Measurements from ENCODE around the gene RBFOX2. TPM values are rescaled to one million over a fixed set of nuclear protein-coding genes. Genes with fewer than 3 reads are reported as not detected.
A peak's percentile ranks its signal among the peaks of the same experiment; 100 is the strongest.

The RBFOX2 gene
- polyA plus RNA-seq, 1 donor: 67.0 TPM

DNA sequence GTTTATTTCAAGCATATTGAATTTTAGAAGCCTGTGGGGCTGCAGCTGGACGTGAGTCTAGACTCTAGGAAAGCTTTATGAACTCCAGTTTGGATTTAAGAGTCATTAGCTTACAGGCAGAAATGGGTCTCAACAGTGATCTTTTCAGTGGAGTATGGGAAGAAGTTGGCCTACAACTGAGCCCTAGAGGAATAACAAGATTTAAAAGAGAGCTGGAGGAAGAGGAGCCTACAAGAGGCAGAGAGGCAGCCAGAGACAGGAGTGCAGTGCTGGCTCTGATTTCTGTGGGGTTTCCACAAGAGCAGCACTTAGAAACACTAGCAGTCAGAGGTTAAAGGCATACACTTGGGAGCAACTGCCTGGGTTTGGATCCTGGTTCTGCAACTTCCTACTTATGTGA, 293.1 kb downstream of the RBFOX2 start:
- Histone ChIP-seq H3K4me3 (ENCODE audit: low read length) (no peak overlapping the region), H3K27me3 (ENCODE audit: control insufficient read depth, insufficient read depth, low read length) (no peaks in the 10 kb centered on the region), H3K9me3 (ENCODE audit: control insufficient read depth, low read depth, low read length) (no peaks in the 10 kb centered on the region), H3K27ac (ENCODE audit: low read length) (no peak overlapping the region), H3K36me3 (ENCODE audit: control insufficient read depth, insufficient read depth, low read length) (peaks cover 10% of the 10 kb centered on the region), H3K4me1 (ENCODE audit: control insufficient read depth, insufficient read depth, low read length) (peaks cover 16% of the 10 kb centered on the region)
- DNase-seq: no peak
- no CpG with 5 or more reads among the region's 1 CpG for WGBS (ENCODE audit: insufficient coverage, low lambda C conversion rate)

DNA sequence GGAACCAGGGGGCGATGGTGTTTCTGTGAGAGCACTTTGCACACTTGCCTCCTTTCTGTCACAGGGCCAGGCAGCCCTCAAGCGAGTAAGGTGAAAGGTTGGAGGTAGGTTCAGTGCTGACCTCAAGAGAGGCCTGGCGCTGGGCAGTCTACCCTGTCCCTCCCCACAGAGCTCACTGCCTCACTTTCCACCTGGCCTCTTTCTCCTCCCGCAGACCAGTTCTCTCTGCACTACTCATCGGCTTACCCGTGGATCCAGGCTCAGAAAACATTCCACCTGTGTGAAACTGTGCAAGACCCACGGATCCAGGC, 294.2 kb downstream of the RBFOX2 start:
- no peak overlapping the region for H3K4me3 ChIP-seq (ENCODE audit: low read length)
- peaks cover 16% of the 10 kb centered on the region for H3K4me1 ChIP-seq (ENCODE audit: control insufficient read depth, insufficient read depth, low read length)
- peaks cover 6% of the 10 kb centered on the region for H3K36me3 ChIP-seq (ENCODE audit: control insufficient read depth, insufficient read depth, low read length)
- no peak for DNase-seq
- H3K9me3 ChIP-seq (ENCODE audit: control insufficient read depth, low read depth, low read length): no peaks in the 10 kb centered on the region
- H3K27ac ChIP-seq (ENCODE audit: low read length): no peak overlapping the region
- WGBS (ENCODE audit: insufficient coverage, low lambda C conversion rate): no CpG with 5 or more reads among the region's 7 CpGs
- H3K27me3 ChIP-seq (ENCODE audit: control insufficient read depth, insufficient read depth, low read length): no peaks in the 10 kb centered on the region

DNA sequence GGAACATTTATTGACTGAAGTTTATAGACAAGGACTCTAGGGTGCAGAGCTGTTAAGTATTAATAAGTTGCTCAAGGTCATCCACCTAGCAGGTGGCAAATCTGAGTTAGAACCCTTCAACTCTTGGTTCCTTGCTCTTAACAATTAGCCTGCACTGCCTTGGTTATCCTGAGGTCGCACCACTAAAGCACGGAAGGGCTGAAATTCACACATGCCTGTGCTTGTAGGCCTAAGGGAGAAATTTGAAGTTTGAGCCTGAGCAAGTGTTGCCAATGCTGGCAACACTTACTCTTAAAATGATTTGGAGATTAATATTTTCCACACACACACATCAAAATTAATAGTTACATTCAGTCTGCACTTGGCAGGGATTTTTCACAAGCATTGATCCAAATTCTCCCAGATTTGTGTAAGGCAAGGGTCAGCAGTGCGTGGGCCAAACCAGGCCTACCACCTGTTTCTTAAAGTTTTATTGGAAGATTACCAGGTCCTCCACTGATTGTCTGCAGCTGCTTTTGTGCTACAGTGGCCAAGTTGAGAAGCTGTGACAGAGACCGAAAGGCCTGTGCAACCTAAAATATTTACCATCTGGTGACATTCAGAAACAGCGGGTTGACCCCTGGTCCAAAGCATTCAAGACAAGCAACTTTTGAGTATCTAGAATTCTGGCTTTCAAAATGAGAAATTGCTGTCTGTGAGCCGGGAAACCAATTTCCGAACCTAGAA, 294.7 kb downstream of the RBFOX2 start:
- H3K4me1 ChIP-seq (ENCODE audit: control insufficient read depth, insufficient read depth, low read length): peaks cover 16% of the 10 kb centered on the region
- no peak overlapping the region for H3K4me3 ChIP-seq (ENCODE audit: low read length)
- H3K27ac ChIP-seq (ENCODE audit: low read length): no peak overlapping the region
- peak; percentile 22 to 67 for DNase-seq
- no peaks in the 10 kb centered on the region for H3K27me3 ChIP-seq (ENCODE audit: control insufficient read depth, insufficient read depth, low read length)
- peaks cover 6% of the 10 kb centered on the region for H3K36me3 ChIP-seq (ENCODE audit: control insufficient read depth, insufficient read depth, low read length)
- no peaks in the 10 kb centered on the region for H3K9me3 ChIP-seq (ENCODE audit: control insufficient read depth, low read depth, low read length)
- WGBS (ENCODE audit: insufficient coverage, low lambda C conversion rate): no CpG with 5 or more reads among the region's 7 CpGs

DNA sequence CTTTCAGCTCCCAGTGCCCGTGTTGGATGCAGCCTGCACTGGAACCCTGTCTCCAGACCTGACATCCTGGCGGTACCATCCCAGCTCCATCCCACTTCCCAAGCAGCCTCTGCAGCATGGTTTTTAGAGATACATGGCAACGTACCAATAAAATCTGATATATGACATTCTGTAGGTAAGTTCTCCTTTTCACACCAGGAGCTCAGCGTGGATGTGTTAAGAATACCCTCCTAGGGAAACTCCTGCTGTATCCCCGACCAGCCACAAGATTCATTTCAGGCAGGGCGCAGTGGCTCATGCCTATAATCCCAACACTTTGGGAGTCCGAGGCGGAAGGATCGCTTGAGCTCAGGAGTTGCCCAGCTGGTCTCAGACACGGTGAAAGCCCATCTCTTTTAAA, 295.6 kb downstream of the RBFOX2 start:
- WGBS (ENCODE audit: insufficient coverage, low lambda C conversion rate): no CpG with 5 or more reads among the region's 10 CpGs
- H3K4me1 ChIP-seq (ENCODE audit: control insufficient read depth, insufficient read depth, low read length): peaks cover 16% of the 10 kb centered on the region
- DNase-seq: no peak
- peaks cover under 1% of the 10 kb centered on the region for H3K36me3 ChIP-seq (ENCODE audit: control insufficient read depth, insufficient read depth, low read length)
- no peaks in the 10 kb centered on the region for H3K9me3 ChIP-seq (ENCODE audit: control insufficient read depth, low read depth, low read length)
- H3K4me3 ChIP-seq (ENCODE audit: low read length): no peak overlapping the region
- no peaks in the 10 kb centered on the region for H3K27me3 ChIP-seq (ENCODE audit: control insufficient read depth, insufficient read depth, low read length)
- no peak overlapping the region for H3K27ac ChIP-seq (ENCODE audit: low read length)

DNA sequence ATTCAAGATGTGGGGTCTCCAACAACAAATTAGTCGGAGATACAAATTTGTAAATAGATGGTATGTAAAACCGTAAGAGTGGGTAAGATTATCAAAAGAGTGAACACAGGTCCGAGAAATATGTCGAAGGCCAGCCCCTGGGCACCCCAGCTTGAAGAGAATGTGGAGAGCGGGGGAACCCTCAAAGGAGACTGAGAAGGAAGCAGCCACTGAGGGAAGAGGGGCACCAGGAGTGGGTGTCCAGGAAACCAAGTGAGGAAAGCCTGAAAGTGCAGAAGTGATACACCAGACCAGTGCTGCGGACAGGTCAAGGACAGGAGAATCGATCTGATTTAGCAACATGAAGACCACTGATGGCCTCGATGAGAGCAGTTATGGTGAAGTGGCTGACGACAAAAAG, 296.5 kb downstream of the RBFOX2 start:
- Histone ChIP-seq H3K27ac (ENCODE audit: low read length) (no peak overlapping the region), H3K4me1 (ENCODE audit: control insufficient read depth, insufficient read depth, low read length) (peaks cover 16% of the 10 kb centered on the region), H3K36me3 (ENCODE audit: control insufficient read depth, insufficient read depth, low read length) (no peaks in the 10 kb centered on the region), H3K4me3 (ENCODE audit: low read length) (no peak overlapping the region), H3K27me3 (ENCODE audit: control insufficient read depth, insufficient read depth, low read length) (no peaks in the 10 kb centered on the region), H3K9me3 (ENCODE audit: control insufficient read depth, low read depth, low read length) (no peaks in the 10 kb centered on the region)
- no CpG with 5 or more reads among the region's 9 CpGs for WGBS (ENCODE audit: insufficient coverage, low lambda C conversion rate)
- DNase-seq: no peak

DNA sequence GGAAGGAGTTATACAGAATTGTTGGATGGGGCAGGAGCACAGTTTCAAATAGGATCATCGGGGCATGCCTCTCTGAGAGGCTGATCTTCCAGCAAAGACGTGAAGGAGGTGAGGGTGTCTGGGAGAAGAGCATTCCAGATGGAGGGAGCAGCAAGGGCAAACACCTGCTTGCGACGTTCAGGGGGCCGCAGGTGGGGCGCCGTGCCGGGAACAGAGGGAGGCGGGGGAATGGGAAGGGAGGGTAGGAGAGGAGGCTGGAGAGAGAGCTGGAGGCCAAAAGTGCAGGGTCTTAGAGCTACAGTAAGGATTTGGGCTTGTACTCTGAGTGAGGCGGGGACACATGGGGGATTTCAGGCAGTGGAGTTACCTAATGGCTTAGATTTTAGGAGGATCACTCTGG, 297.3 kb downstream of the RBFOX2 start:
- Histone ChIP-seq H3K4me1 (ENCODE audit: control insufficient read depth, insufficient read depth, low read length) (peaks cover 16% of the 10 kb centered on the region), H3K4me3 (ENCODE audit: low read length) (no peak overlapping the region), H3K27me3 (ENCODE audit: control insufficient read depth, insufficient read depth, low read length) (no peaks in the 10 kb centered on the region), H3K9me3 (ENCODE audit: control insufficient read depth, low read depth, low read length) (no peaks in the 10 kb centered on the region), H3K36me3 (ENCODE audit: control insufficient read depth, insufficient read depth, low read length) (no peaks in the 10 kb centered on the region), H3K27ac (ENCODE audit: low read length) (no peak overlapping the region)
- no CpG with 5 or more reads among the region's 10 CpGs for WGBS (ENCODE audit: insufficient coverage, low lambda C conversion rate)
- no peak for DNase-seq

DNA sequence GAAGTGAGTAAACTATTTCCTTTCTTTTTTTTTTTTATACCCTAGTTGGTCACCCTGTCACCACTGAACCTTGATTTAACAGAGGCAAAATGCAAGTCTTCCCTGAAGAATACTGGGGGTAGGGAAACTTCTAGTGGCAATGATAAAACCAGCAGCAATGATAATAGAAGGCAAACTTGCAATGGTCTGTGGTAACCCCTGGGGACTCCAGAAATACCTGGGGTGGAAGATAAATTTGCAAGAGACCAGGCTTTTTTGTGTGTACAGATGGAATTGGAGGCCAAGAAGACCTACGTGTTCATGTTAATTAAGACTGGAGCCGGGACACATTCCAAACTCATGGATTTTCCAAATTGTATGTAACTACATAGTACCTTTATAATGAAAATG, 299.3 kb downstream of the RBFOX2 start:
- H3K27ac ChIP-seq (ENCODE audit: low read length): no peak overlapping the region
- H3K4me1 ChIP-seq (ENCODE audit: control insufficient read depth, insufficient read depth, low read length): peaks cover 16% of the 10 kb centered on the region
- no peaks in the 10 kb centered on the region for H3K9me3 ChIP-seq (ENCODE audit: control insufficient read depth, low read depth, low read length)
- no peaks in the 10 kb centered on the region for H3K27me3 ChIP-seq (ENCODE audit: control insufficient read depth, insufficient read depth, low read length)
- no CpG with 5 or more reads among the region's 2 CpGs for WGBS (ENCODE audit: insufficient coverage, low lambda C conversion rate)
- H3K4me3 ChIP-seq (ENCODE audit: low read length): no peak overlapping the region
- H3K36me3 ChIP-seq (ENCODE audit: control insufficient read depth, insufficient read depth, low read length): no peaks in the 10 kb centered on the region
- no peak for DNase-seq

DNA sequence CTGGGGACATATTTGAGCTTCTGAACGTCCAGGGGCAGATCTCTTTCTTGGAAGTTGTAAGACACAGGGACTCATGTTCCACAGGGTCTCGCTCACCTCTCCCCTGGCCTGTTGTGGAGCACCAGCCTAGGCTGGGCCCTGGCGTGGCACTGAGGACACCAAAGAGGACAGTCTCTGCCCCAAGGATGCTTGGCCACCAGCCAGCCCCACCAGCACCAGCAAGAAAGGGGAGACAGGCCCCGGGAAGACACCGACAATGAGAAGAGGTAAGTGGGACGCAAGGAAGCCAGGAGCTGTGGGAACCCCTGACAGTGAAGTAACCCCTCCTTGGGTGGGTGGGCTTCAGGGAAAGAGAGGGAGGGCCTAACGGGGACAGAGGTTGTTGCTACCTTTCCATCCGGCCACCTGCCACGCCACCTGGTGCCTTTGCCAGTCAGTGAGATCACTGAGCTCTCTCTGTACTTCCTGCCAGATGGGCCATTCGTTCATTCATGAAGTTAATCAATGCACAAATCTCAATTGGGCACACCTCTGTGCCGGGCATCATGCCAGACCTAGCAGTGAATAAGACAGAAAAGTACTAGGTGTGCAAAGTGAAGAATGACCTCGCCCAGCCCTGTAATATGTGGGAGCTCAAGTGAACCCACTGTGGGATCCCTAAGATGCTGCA, 299.9 kb downstream of the RBFOX2 start:
- Histone ChIP-seq H3K36me3 (ENCODE audit: control insufficient read depth, insufficient read depth, low read length) (no peaks in the 10 kb centered on the region), H3K27ac (ENCODE audit: low read length) (no peak overlapping the region), H3K4me3 (ENCODE audit: low read length) (no peak overlapping the region), H3K27me3 (ENCODE audit: control insufficient read depth, insufficient read depth, low read length) (no peaks in the 10 kb centered on the region), H3K4me1 (ENCODE audit: control insufficient read depth, insufficient read depth, low read length) (peaks cover 10% of the 10 kb centered on the region), H3K9me3 (ENCODE audit: control insufficient read depth, low read depth, low read length) (no peaks in the 10 kb centered on the region)
- peak in 1 of 2 donors; percentile 27 for DNase-seq
- no CpG with 5 or more reads among the region's 12 CpGs for whole genome bisulfite sequencing (ENCODE audit: insufficient coverage, low lambda C conversion rate)

DNA sequence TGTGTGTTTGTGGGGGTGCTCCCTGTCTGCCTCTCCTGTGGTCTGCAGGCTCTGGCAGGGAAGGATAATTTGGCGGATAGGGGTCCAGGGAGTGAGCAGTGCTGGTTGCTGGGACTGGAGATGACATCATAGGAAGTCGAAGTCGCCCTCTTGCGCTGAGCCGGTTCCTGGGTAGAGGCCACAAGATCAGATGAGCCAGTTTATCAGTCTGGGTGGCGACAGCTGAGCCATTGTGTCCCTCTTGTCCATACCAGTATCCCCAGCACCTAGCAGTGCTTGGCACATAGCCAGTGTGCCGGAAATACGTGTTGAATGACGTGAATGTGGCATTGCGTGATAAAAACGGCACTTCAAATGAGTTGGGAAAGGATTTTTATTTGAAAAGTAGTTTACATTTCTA, 301.2 kb downstream of the RBFOX2 start:
- Histone ChIP-seq H3K27ac (ENCODE audit: low read length) (no peak overlapping the region), H3K4me1 (ENCODE audit: control insufficient read depth, insufficient read depth, low read length) (no peaks in the 10 kb centered on the region), H3K36me3 (ENCODE audit: control insufficient read depth, insufficient read depth, low read length) (no peaks in the 10 kb centered on the region), H3K4me3 (ENCODE audit: low read length) (no peak overlapping the region), H3K9me3 (ENCODE audit: control insufficient read depth, low read depth, low read length) (no peaks in the 10 kb centered on the region), H3K27me3 (ENCODE audit: control insufficient read depth, insufficient read depth, low read length) (no peaks in the 10 kb centered on the region)
- 93% methylated on average over 3 of the region's 11 CpGs for WGBS (ENCODE audit: insufficient coverage, low lambda C conversion rate)
- no peak for DNase-seq

DNA sequence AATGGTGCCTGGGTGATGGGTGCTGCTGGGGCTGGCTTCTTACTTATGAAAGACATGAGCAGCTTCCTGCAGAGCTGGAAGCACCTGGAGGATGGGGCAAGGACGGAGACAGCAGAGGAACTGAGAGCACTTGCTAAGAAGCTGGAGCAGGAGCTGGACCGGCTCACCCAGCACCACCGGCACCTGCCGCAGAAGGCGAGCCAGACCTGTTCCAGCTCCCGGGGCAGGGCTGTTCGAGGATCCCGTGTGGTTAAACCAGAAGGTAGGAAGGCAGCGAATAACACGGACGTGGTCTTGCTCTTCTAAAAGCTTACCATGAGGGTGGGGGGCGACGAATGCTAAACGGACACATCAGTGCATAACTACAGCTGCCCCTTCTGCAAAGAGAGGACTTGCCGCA, 301.7 kb downstream of the RBFOX2 start:
- no peaks in the 10 kb centered on the region for H3K27me3 ChIP-seq (ENCODE audit: control insufficient read depth, insufficient read depth, low read length)
- no peak overlapping the region for H3K4me3 ChIP-seq (ENCODE audit: low read length)
- H3K4me1 ChIP-seq (ENCODE audit: control insufficient read depth, insufficient read depth, low read length): no peaks in the 10 kb centered on the region
- no CpG with 5 or more reads among the region's 15 CpGs for WGBS (ENCODE audit: insufficient coverage, low lambda C conversion rate)
- H3K9me3 ChIP-seq (ENCODE audit: control insufficient read depth, low read depth, low read length): no peaks in the 10 kb centered on the region
- H3K36me3 ChIP-seq (ENCODE audit: control insufficient read depth, insufficient read depth, low read length): no peaks in the 10 kb centered on the region
- DNase-seq: no peak
- no peak overlapping the region for H3K27ac ChIP-seq (ENCODE audit: low read length)

DNA sequence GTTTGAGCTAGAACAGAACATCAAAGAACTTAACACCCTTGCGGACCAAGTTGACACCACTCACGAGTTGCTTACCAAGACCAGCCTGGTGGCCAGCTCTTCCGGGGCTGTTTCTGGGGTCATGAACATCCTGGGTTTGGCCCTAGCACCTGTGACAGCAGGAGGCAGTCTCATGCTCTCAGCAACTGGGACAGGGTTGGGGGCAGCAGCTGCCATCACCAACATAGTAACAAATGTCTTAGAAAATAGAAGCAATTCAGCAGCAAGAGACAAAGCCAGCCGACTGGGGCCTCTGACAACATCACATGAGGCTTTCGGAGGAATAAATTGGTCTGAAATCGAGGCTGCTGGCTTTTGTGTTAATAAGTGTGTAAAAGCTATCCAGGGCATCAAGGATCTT, 302.2 kb downstream of the RBFOX2 start:
- H3K4me1 ChIP-seq (ENCODE audit: control insufficient read depth, insufficient read depth, low read length): no peaks in the 10 kb centered on the region
- no peaks in the 10 kb centered on the region for H3K9me3 ChIP-seq (ENCODE audit: control insufficient read depth, low read depth, low read length)
- no peaks in the 10 kb centered on the region for H3K27me3 ChIP-seq (ENCODE audit: control insufficient read depth, insufficient read depth, low read length)
- DNase-seq: no peak
- H3K4me3 ChIP-seq (ENCODE audit: low read length): no peak overlapping the region
- WGBS (ENCODE audit: insufficient coverage, low lambda C conversion rate): no CpG with 5 or more reads among the region's 6 CpGs
- no peak overlapping the region for H3K27ac ChIP-seq (ENCODE audit: low read length)
- no peaks in the 10 kb centered on the region for H3K36me3 ChIP-seq (ENCODE audit: control insufficient read depth, insufficient read depth, low read length)

Data from large intestine (tissue), 3 donors.